K562 (cell line): ENCODE data around the gene ANKRD11. TPM values are rescaled to one million over a fixed set of nuclear protein-coding genes. Genes with fewer than 3 reads are reported as not detected.

Experiments
- ATAC-seq: fragments of 200-7000 bp; cut with Tn5 transposase; 3 replicates; pipeline ENCODE4 v1.9.1; 2020; ENCODE audit warnings: moderate library complexity
- BruUV-seq: library from RNA; stranded (reverse); fragments of 400-500 nt; replicated peaks from 2 replicates; lab custom pipeline; 2021; lab: Mats Ljungman, UMichigan
- CTCF ChIA-PET: fragments of 300-600 bp; formaldehyde crosslinking; extraction: SDS; loops from one replicate; lab custom pipeline; 2021; ENCODE audit warnings: low intra/inter-chr PET ratio; lab: Yijun Ruan, JAX
- POLR2A ChIA-PET: fragments of 300-600, 350-650 bp; sonication (Branson Sonifier 250); formaldehyde crosslinking; extraction: SDS; loops from one replicate; lab custom pipeline; 2021; ENCODE audit warnings: antibody characterized with exemption, inconsistent platforms; lab: Yijun Ruan, JAX
- DNase-seq, 4 experiments: peaks; one replicate each; pipeline versions ENCODE4 v3.0.0 to v3.0.0-alpha.2; 2011 to 2018; ENCODE audit warnings: low spot score in 3 of 4, mixed read lengths in 3 of 4; ENCODE audit errors: extremely low read depth in 1 of 4
- FAIRE-seq: peaks from 2 replicates; lab custom pipeline; 2011; peaks lifted over from hg19 to GRCh38; lab: Jason Lieb, UNC
- H2AFZ ChIP-seq: 2 replicates; pipeline ENCODE4 v1.6.0; 2011; ENCODE audit warnings: low read depth, low read length, control low read depth, inconsistent platforms
- H3K27ac ChIP-seq: fragments of 200-600 bp; 3 replicates; pipeline ENCODE4 v1.8.0; 2011; ENCODE audit warnings: low read depth, mild to moderate bottlenecking, control low read depth, inconsistent platforms, low read length, moderate library complexity, mixed read lengths; ENCODE audit errors: extremely low read depth
- H3K27me3 ChIP-seq, 2 experiments: fragments of 300-600 bp in 1 of 2; 2 replicates in 1 of 2; 3 replicates in 1 of 2; pipeline versions ENCODE4 v1.6.0 to v1.8.0; 2011; ENCODE audit warnings: inconsistent platforms in 2 of 2, low read length in 2 of 2, mild to moderate bottlenecking in 1 of 2, mixed read lengths in 1 of 2, moderate library complexity in 1 of 2; ENCODE audit not compliant: control insufficient read depth in 2 of 2, insufficient read depth in 2 of 2
- H3K36me3 ChIP-seq: fragments of 300-600 bp; 3 replicates; pipeline ENCODE4 v1.8.0; 2011; ENCODE audit warnings: mild to moderate bottlenecking, low read length, inconsistent platforms; ENCODE audit not compliant: control insufficient read depth, insufficient read depth
- H3K4me1 ChIP-seq, 2 experiments: fragments of 200-600 bp in 1 of 2; replicated peaks in 1 of 2; 2 replicates in 1 of 2; 3 replicates in 1 of 2; pipeline versions ENCODE4 v1.5.1 to v1.8.0; 2011; ENCODE audit warnings: inconsistent platforms in 2 of 2, low read length in 2 of 2, mild to moderate bottlenecking in 1 of 2, mixed read lengths in 1 of 2, moderate library complexity in 1 of 2; ENCODE audit not compliant: control insufficient read depth in 2 of 2, insufficient read depth in 2 of 2
- H3K4me2 ChIP-seq: 2 replicates; pipeline ENCODE4 v1.6.1; 2011; ENCODE audit warnings: low read length, control low read depth, inconsistent platforms, mixed read lengths; ENCODE audit not compliant: insufficient read depth
- H3K4me3 ChIP-seq: fragments of 200-600 bp; sonication (generic), shearing (Covaris generic); 2 replicates; pipeline ENCODE4 v1.5.1; 2016; ENCODE audit warnings: control low read depth, inconsistent platforms
- H3K79me2 ChIP-seq: fragments of 200-600 bp; 3 replicates; pipeline ENCODE4 v1.8.0; 2011; ENCODE audit warnings: low read length, inconsistent platforms; ENCODE audit not compliant: control insufficient read depth, insufficient read depth
- H3K9ac ChIP-seq, 2 experiments: 2 replicates each; pipeline versions ENCODE4 v1.6.0 to v1.6.1; 2011; ENCODE audit warnings: low read depth in 2 of 2, low read length in 2 of 2, control low read depth in 1 of 2, inconsistent platforms in 1 of 2, mild to moderate bottlenecking in 1 of 2, mixed read lengths in 1 of 2; ENCODE audit not compliant: insufficient read depth in 1 of 2
- H3K9me1 ChIP-seq: one replicate; pipeline ENCODE4 v1.6.0; 2011; ENCODE audit warnings: inconsistent platforms, mild to moderate bottlenecking, low read length, moderate library complexity; ENCODE audit not compliant: control insufficient read depth, insufficient read depth
- H3K9me3 ChIP-seq: replicated peaks from 2 replicates; pipeline ENCODE4 v1.5.1; 2011; ENCODE audit warnings: low read depth, low read length, inconsistent platforms; ENCODE audit not compliant: control insufficient read depth, insufficient read depth
- H4K20me1 ChIP-seq: replicated peaks from 2 replicates; pipeline ENCODE4 v1.6.1; 2011; ENCODE audit warnings: low read length, inconsistent platforms, mixed read lengths; ENCODE audit not compliant: control insufficient read depth, insufficient read depth
- CBX8 ChIP-seq: fragments of 200-600 bp; sonication (generic); IDR thresholded peaks from 2 replicates; pipeline ENCODE4 v1.6.1; 2012; ENCODE audit warnings: borderline replicate concordance, mixed run types, low read depth, mild to moderate bottlenecking, moderate library complexity, mixed read lengths, low read length, control low read depth, inconsistent platforms; ENCODE audit not compliant: poor library complexity, severe bottlenecking; ENCODE audit errors: extremely low read depth
- CUX1 ChIP-seq: fragments of 200-800 bp; sonication (Bioruptor generic); IDR thresholded peaks from 2 replicates; pipeline ENCODE4 v1.6.1; 2016; ENCODE audit warnings: missing genetic modification characterization, missing compliant biosample characterization
- HMBOX1 ChIP-seq: sonication (generic); IDR thresholded peaks from 2 replicates; pipeline ENCODE4 v1.6.1; 2016
- LEF1 ChIP-seq: fragments of 450-650 bp; IDR thresholded peaks from 2 replicates; pipeline ENCODE4 v1.6.1; 2016; ENCODE audit warnings: mild to moderate bottlenecking
- MAX ChIP-seq: sonication (generic); formaldehyde crosslinking; IDR thresholded peaks from 2 replicates; pipeline ENCODE4 v1.9.0; 2022; ENCODE audit warnings: mild to moderate bottlenecking, missing genetic modification reagents
- MEF2D ChIP-seq: conservative IDR thresholded peaks from 2 replicates; pipeline ENCODE4 v1.6.1; 2016; ENCODE audit warnings: low read depth, missing genetic modification characterization, missing compliant biosample characterization
- MYBL2 ChIP-seq, 2 experiments: fragments of 450-650 bp in 1 of 2; sonication (generic) in 1 of 2; formaldehyde crosslinking in 1 of 2; IDR thresholded peaks; 2 replicates each; pipeline versions ENCODE4 v1.6.1 to v1.8.1; 2017 to 2022; ENCODE audit warnings: borderline replicate concordance in 1 of 2, inconsistent platforms in 1 of 2, low read depth in 1 of 2, mild to moderate bottlenecking in 1 of 2, missing genetic modification reagents in 1 of 2, moderate library complexity in 1 of 2
- NRF1 ChIP-seq, 2 experiments: fragments of 450-650 bp; IDR thresholded peaks in 1 of 2; conservative IDR thresholded peaks in 1 of 2; 2 replicates each; pipeline ENCODE4 v1.6.1; 2014; ENCODE audit warnings: mild to moderate bottlenecking in 2 of 2
- PHB2 ChIP-seq: fragments of 450-650 bp; IDR thresholded peaks from 2 replicates; pipeline ENCODE4 v1.6.1; 2017; ENCODE audit warnings: low read depth
- POLR2B ChIP-seq: fragments of 450-650 bp; IDR thresholded peaks from 2 replicates; pipeline ENCODE4 v1.6.1; 2018; ENCODE audit warnings: low read depth; ENCODE audit not compliant: partially characterized antibody
- PRMT5 ChIP-seq: sonication (generic); formaldehyde crosslinking; IDR thresholded peaks from 2 replicates; pipeline ENCODE4 v1.5.0; 2020; ENCODE audit warnings: missing genetic modification reagents
- PURB ChIP-seq: sonication (generic); formaldehyde crosslinking; IDR thresholded peaks from 2 replicates; pipeline ENCODE4 v1.9.0; 2021; ENCODE audit warnings: low read depth, mild to moderate bottlenecking, missing genetic modification reagents
- ZBED1 ChIP-seq: IDR thresholded peaks from 2 replicates; pipeline ENCODE4 v1.6.1; 2014
- ZNF165 ChIP-seq: fragments of 250-450 bp; sonication (Bioruptor Pico); IDR thresholded peaks from 2 replicates; pipeline ENCODE4 v1.4.0; 2020; ENCODE audit warnings: borderline replicate concordance
- ZNF217 ChIP-seq: sonication (generic); formaldehyde crosslinking; IDR thresholded peaks from 2 replicates; pipeline ENCODE4 v1.8.0; 2022; ENCODE audit warnings: mild to moderate bottlenecking, missing genetic modification reagents
- ZNF23 ChIP-seq: fragments of 250-450 bp; sonication (Bioruptor Pico); IDR thresholded peaks from 2 replicates; pipeline ENCODE4 v1.4.0; 2020; ENCODE audit warnings: mild to moderate bottlenecking
- ZNF507 ChIP-seq: conservative IDR thresholded peaks from 2 replicates; pipeline ENCODE4 v1.6.1; 2017; ENCODE audit warnings: missing genetic modification characterization, missing compliant biosample characterization
- WGBS: fragments of 100-300 bp; shearing (Covaris generic); methylation state at CpG from one replicate; pipeline ENCODE4 v1.1.6; 2016; ENCODE audit warnings: low coverage, mixed read lengths; ENCODE audit not compliant: insufficient coverage; ENCODE audit errors: missing lambda C conversion rate; 5-methylcytosine and 5-hydroxymethylcytosine counted together
- in situ Hi-C: fragments of 300-500 bp; cut with MboI; formaldehyde crosslinking; loops from 4 replicates; pipeline ENCODE4 v1.15.0; 2018; ENCODE audit warnings: inconsistent platforms, mixed read lengths
- intact Hi-C: fragments of 100-400 bp; cut with micrococcal nuclease; formaldehyde crosslinking; loops from 2 replicates; pipeline ENCODE4 v1.14.2; 2022
- polyA plus RNA-seq, 8 experiments: library from polyadenylated mRNA; depleted of rRNA in 4 of 8; stranded (reverse) in 5 of 8; unstranded in 3 of 8; fragments of >200 nt; fragmentation: Nextera tagmentation in 2 of 8; fragmentation: Illumina TruSeq in 1 of 8; extraction: Ambion mirVana in 2 of 8; extraction: Trizol in 1 of 8; gene quantifications; 2 replicates each; pipeline versions ENCODE4 v1.2.1 to v1.2.3, GENCODE V29; 2011 to 2014; ENCODE audit warnings: inconsistent platforms in 1 of 8, missing spikeins in 1 of 8
- total RNA-seq, 7 experiments: library from RNA; depleted of rRNA in 6 of 7; stranded (reverse); fragments of >200 nt in 6 of 7; fragmentation: Illumina TruSeq in 2 of 7; extraction: Trizol in 2 of 7; gene quantifications; 2 replicates each; pipeline versions ENCODE4 v1.2.1 to v1.2.3, GENCODE V29; 2011 to 2021; ENCODE audit warnings: low replicate concordance in 1 of 7

Gene ANKRD11
- total and polyA plus RNA-seq, 9 of the 15 experiments (the other 6 are each of a cell fraction or from before 2014, with no cell fraction given): 4.7 to 126 (median 31.7) TPM

DNA sequence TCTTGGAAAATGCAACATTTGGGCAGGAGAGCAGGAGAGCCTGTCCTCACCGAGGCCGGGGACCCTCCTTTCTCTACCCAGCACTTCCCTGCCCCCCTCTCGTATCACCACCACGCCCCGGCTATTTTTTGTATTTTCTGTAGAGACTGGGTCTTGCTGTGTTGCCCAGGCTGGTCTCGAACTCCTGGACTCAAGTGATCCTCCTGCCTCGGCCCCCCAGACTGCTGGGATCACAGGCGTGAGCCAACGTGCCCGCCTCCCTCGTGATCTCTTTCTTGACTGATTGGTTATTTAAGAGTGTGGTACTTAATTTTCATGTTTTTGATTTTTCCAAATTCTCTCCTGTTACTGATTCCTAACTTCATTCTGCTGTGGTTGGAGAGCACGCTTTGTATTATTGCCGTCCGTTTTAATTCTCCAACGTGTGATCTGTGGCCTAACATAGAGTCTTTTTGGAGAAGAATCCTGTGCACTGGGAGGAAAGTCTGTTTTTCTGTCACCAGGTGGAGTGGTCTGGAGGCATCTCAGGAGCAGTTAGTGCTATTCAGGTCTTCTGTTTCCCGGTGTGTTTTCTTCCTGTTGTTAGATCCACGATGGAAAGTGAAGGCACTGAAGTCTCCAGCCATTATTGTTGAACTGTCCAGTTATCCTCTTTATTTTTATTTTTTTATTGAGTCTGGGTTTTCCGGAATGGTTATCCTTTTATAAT is 232.4 kb downstream of the ANKRD11 start:
- no peak overlapping the region for H3K27ac ChIP-seq
- H3K9me1 ChIP-seq: no peaks in the 10 kb centered on the region
- H3K9me3 ChIP-seq: no peaks in the 10 kb centered on the region; the same call in 1 of the 2 replicates
- no peak for TF ChIP-seq PRMT5 (CRISPR knock-in tag)
- TF ChIP-seq MEF2D: no peak
- no peak for TF ChIP-seq NRF1 (conservative IDR thresholded peaks at IDR 0.05 in 1 of 2, IDR thresholded peaks at IDR 0.05 in 1 of 2)
- TF ChIP-seq PHB2: no peak
- no peak for TF ChIP-seq ZNF165 (CRISPR knock-in tag)
- TF ChIP-seq ZNF507 (tag): no peak
- TF ChIP-seq LEF1: no peak
- TF ChIP-seq POLR2B: no peak
- TF ChIP-seq HMBOX1: no peak
- no peak for TF ChIP-seq CUX1 (CRISPR knock-in tag)
- TF ChIP-seq PURB (CRISPR knock-in tag): no peak
- TF ChIP-seq ZNF23 (CRISPR knock-in tag): no peak
- TF ChIP-seq ZBED1: no peak
- no peak for TF ChIP-seq ZNF217
- no peak for TF ChIP-seq CBX8
- no peak for TF ChIP-seq MYBL2 (IDR thresholded peaks at IDR 0.05; ENCODE audit: low read depth)
- no peak for TF ChIP-seq MYBL2 (CRISPR knock-in tag; IDR thresholded peaks at IDR 0.05; ENCODE audit: borderline replicate concordance)
- no peak for TF ChIP-seq MAX
- intact Hi-C loops: no loop called here
- 53% methylated on average over 18 of the region's 18 CpGs for WGBS
- DNase-seq (no peak), ATAC-seq (no peak), FAIRE-seq (peak; percentile 15)
- H4K20me1 ChIP-seq: no peaks in the 10 kb centered on the region
- H3K27me3 ChIP-seq: no peaks in the 10 kb centered on the region
- H3K4me2 ChIP-seq: no peak overlapping the region
- CTCF ChIA-PET: no interaction called here
- no peaks in the 10 kb centered on the region for H3K36me3 ChIP-seq
- no peak overlapping the region for H3K9ac ChIP-seq
- POLR2A ChIA-PET: no interaction called here
- no peaks in the 10 kb centered on the region for H3K79me2 ChIP-seq
- in situ Hi-C loops: no loop called here
- H2AFZ ChIP-seq: no peak overlapping the region
- BruUV-seq: no TSS peak
- peaks cover 0 to 12% of the 10 kb centered on the region in 2 experiments; a peak in 3 of 5 replicates for H3K4me1 ChIP-seq
- H3K4me3 ChIP-seq: no peak overlapping the region
